ENCODE measurements around the gene ADD1. TPM values are rescaled to one million over a fixed set of nuclear protein-coding genes. Genes with fewer than 3 reads are reported as not detected.

ADD1 gene
- total RNA-seq, 1 donor from 2014 or later: 240 TPM

DNA sequence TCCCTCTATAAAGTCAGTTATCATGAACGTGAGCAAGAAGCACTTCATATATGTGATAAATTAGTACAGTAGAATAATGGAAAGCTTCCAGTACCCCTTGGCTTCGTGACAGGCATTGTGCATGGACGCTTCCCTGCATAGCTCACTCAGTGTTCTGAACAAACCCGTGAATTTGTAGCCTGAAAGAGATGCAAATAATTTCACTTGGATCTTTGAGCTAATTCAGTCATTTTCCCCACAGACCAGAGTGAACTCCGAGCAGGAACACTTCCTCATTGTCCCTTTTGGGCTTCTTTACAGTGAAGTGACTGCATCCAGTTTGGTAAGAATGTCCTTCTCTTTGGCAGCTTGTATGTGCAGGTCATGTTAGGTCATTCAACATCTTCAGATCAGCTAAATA is 50.1 kb downstream of the ADD1 start:
- Mint-ChIP-seq H3K9me3 (ENCODE audit: low read depth) (no peaks in the 10 kb centered on the region), H3K27me3 (ENCODE audit: low read depth) (no peaks in the 10 kb centered on the region), H3K4me1 (ENCODE audit: low read depth) (peaks cover 21% of the 10 kb centered on the region), H3K4me3 (ENCODE audit: unreplicated experiment) (no peak overlapping the region), H3K36me3 (ENCODE audit: low read depth) (peaks cover 23% of the 10 kb centered on the region), H3K27ac (ENCODE audit: unreplicated experiment) (no peak overlapping the region)
- TF ChIP-seq, protein P1, sequence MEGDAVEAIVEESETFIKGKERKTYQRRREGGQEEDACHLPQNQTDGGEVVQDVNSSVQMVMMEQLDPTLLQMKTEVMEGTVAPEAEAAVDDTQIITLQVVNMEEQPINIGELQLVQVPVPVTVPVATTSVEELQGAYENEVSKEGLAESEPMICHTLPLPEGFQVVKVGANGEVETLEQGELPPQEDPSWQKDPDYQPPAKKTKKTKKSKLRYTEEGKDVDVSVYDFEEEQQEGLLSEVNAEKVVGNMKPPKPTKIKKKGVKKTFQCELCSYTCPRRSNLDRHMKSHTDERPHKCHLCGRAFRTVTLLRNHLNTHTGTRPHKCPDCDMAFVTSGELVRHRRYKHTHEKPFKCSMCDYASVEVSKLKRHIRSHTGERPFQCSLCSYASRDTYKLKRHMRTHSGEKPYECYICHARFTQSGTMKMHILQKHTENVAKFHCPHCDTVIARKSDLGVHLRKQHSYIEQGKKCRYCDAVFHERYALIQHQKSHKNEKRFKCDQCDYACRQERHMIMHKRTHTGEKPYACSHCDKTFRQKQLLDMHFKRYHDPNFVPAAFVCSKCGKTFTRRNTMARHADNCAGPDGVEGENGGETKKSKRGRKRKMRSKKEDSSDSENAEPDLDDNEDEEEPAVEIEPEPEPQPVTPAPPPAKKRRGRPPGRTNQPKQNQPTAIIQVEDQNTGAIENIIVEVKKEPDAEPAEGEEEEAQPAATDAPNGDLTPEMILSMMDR (IDR thresholded peaks at IDR 0.05): no peak
- DNase-seq (ENCODE audit: low spot score): no peak

DNA sequence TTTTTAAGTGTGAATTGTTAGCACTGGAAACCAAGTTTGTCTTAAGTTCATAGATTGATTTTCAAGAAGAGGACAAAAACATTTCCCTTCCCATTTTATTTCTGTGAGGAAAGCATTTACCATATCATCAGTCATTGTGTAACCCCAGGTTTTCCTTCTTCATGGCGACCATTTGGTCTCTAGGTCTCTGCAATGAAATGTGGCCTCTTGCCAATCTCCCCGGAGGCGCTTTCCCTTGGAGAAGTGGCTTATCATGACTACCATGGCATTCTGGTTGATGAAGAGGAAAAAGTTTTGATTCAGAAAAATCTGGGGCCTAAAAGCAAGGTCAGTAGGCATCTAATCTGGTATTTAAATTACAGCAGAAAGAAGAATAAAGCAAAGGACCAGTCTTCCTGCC is 54.4 kb downstream of the ADD1 start:
- no peak overlapping the region for H3K27ac Mint-ChIP-seq (ENCODE audit: unreplicated experiment)
- DNase-seq (ENCODE audit: low spot score): no peak
- H3K4me3 Mint-ChIP-seq (ENCODE audit: unreplicated experiment): no peak overlapping the region
- no peaks in the 10 kb centered on the region for H3K9me3 Mint-ChIP-seq (ENCODE audit: low read depth)
- peaks cover 47% of the 10 kb centered on the region for H3K36me3 Mint-ChIP-seq (ENCODE audit: low read depth)
- TF ChIP-seq, protein P1 (IDR thresholded peaks at IDR 0.05): no peak
- no peaks in the 10 kb centered on the region for H3K27me3 Mint-ChIP-seq (ENCODE audit: low read depth)
- H3K4me1 Mint-ChIP-seq (ENCODE audit: low read depth): no peaks in the 10 kb centered on the region

DNA sequence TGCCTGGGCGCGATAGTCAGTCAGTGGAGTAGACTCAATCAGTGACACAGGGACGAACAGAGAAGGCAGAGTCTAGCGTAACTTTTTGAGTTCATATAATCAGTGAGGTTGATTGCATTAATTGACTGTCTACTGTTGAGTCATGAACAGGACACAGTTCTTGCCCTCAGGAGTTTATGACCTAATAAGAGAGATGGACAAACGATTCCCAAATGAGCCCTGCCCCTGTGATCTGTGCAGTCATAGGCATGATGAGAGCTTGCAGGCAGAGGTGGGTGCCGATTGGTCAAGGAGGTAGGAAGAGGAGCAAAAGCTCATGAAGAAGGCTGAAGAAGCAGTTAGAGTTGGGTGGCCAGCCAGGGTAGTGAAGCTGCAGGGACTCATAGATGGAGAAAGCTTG is 57.1 kb downstream of the ADD1 start:
- TF ChIP-seq, protein P1 (IDR thresholded peaks at IDR 0.05): no peak
- H3K36me3 Mint-ChIP-seq (ENCODE audit: low read depth): peaks cover 58% of the 10 kb centered on the region
- no peak for DNase-seq (ENCODE audit: low spot score)
- no peak overlapping the region for H3K27ac Mint-ChIP-seq (ENCODE audit: unreplicated experiment)
- no peak overlapping the region for H3K4me3 Mint-ChIP-seq (ENCODE audit: unreplicated experiment)
- no peaks in the 10 kb centered on the region for H3K27me3 Mint-ChIP-seq (ENCODE audit: low read depth)
- no peaks in the 10 kb centered on the region for H3K4me1 Mint-ChIP-seq (ENCODE audit: low read depth)
- no peaks in the 10 kb centered on the region for H3K9me3 Mint-ChIP-seq (ENCODE audit: low read depth)

DNA sequence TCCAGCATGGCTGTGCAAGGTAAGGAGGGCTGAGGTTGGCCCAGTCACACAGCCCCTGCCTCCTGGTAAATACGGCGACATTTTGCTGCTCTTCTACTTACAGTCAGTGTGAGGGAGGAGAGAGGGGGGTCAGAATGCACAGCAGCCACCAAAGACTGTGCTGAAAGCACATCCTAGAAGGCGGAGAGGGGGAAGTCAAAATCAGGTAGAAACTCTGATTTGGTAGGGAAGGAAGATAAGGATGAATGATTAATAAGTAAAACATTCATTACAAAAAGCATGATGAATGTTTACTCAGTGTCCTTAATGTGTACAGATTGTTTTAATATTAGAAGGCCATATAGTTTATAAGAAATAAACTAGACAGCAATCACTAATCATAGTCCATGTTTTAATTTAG is 57.5 kb downstream of the ADD1 start:
- H3K27ac Mint-ChIP-seq (ENCODE audit: unreplicated experiment): no peak overlapping the region
- peaks cover 57% of the 10 kb centered on the region for H3K36me3 Mint-ChIP-seq (ENCODE audit: low read depth)

DNA sequence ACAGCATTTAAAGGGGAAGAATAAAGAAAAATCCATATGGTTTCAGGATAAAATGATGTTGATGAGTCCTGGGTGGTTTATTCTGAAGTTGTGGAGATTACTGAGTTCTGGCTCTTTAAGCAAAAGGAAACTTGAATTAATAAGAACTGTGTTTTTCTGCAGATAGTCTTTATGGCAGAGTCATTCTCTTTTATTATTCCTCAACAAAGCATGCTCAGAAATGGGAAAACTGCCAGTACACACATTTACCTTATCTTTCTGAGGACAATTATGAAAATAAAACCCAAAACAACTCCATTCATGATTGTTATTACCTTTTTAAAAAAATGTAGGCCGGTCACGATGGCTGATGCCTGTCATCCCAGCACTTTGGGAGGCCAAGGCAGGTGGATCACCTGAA is 58.5 kb downstream of the ADD1 start:
- TF ChIP-seq, protein P1 (IDR thresholded peaks at IDR 0.05): no peak
- no peak for DNase-seq (ENCODE audit: low spot score)
- H3K4me3 Mint-ChIP-seq (ENCODE audit: unreplicated experiment): no peak overlapping the region

More for the DNA sequence above, 57.5 kb downstream of the ADD1 start:
- DNase-seq (ENCODE audit: low spot score): no peak
- Mint-ChIP-seq H3K27me3 (ENCODE audit: low read depth) (no peaks in the 10 kb centered on the region), H3K4me3 (ENCODE audit: unreplicated experiment) (no peak overlapping the region), H3K4me1 (ENCODE audit: low read depth) (no peaks in the 10 kb centered on the region), H3K9me3 (ENCODE audit: low read depth) (no peaks in the 10 kb centered on the region)
- TF ChIP-seq, protein P1 (IDR thresholded peaks at IDR 0.05): no peak

More for the DNA sequence above, 58.5 kb downstream of the ADD1 start:
- no peaks in the 10 kb centered on the region for H3K9me3 Mint-ChIP-seq (ENCODE audit: low read depth)
- peaks cover 53% of the 10 kb centered on the region for H3K36me3 Mint-ChIP-seq (ENCODE audit: low read depth)
- H3K27ac Mint-ChIP-seq (ENCODE audit: unreplicated experiment): no peak overlapping the region
- H3K27me3 Mint-ChIP-seq (ENCODE audit: low read depth): no peaks in the 10 kb centered on the region
- H3K4me1 Mint-ChIP-seq (ENCODE audit: low read depth): no peaks in the 10 kb centered on the region
